Lower leg skin (tissue), 4 donors: ENCODE results near the gene SNAPC5. TPM values are rescaled to one million over a fixed set of nuclear protein-coding genes. Genes with fewer than 3 reads are reported as not detected.

Source experiments
- DNase-seq, 2 donors: peaks; one replicate each; pipeline ENCODE4 v3.0.0-alpha.2; 2019; ENCODE audit warnings: low spot score in 2 of 2
- H3K4me3 ChIP-seq: fragments of 200-600 bp; sonication (generic); 2 replicates; pipeline ENCODE4 v1.5.1; 2017; ENCODE audit warnings: mild to moderate bottlenecking, low read depth; ENCODE audit not compliant: poor library complexity, severe bottlenecking
- POLR2A ChIP-seq, 2 donors: fragments of 450-650 bp; IDR thresholded peaks; one replicate each; pipeline ENCODE4 v1.6.1; 2016 to 2017; ENCODE audit warnings: antibody characterized with exemption in 2 of 2, mild to moderate bottlenecking in 1 of 2, moderate library complexity in 1 of 2
- WGBS, 2 donors: methylation state at CpG; one replicate each; pipeline ENCODE4 v1.1.5; 2018; 5-methylcytosine and 5-hydroxymethylcytosine counted together
- intact Hi-C: fragments of 100-400 bp; cut with DNase I; formaldehyde crosslinking; loops from one replicate; pipeline ENCODE4 v1.15.0; 2023; ENCODE audit warnings: low total_unique reads
- total RNA-seq, 4 donors: library from RNA; depleted of rRNA; stranded (reverse); fragments of >200 nt; gene quantifications; one replicate each; pipeline ENCODE4 v1.1.0, GENCODE V29; 2016
- TF ChIP-seq, protein P1 (sequence below), 3 donors: fragments of 450-650 bp; IDR thresholded peaks; one replicate each; pipeline ENCODE4 v1.5.1; 2016; ENCODE audit warnings: antibody characterized with exemption in 3 of 3, mild to moderate bottlenecking in 3 of 3, moderate library complexity in 2 of 3

The SNAPC5 gene
- total RNA-seq, 4 donors from 2014 or later = 17.1 to 26.3 (median 23.6) TPM

DNA sequence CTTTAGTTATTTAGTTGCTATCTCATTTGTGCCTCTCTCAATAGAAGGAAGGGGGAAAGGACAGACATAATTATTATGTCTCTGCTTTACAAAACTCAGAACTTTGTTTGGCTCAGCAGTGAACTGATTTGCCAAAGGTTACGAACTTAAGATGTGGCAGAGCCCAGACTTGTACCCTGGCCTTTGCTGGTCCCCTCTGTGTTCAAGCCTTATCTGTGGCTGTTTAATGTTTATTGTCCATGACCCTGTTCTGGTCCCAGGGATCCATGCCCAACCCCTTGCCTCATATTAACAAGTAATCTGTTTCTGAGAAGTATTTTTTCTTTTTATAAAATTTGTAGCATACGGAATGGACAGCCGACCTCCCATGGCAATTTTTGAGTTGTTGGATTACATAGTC is 10.7 kb downstream of the SNAPC5 start:
- intact Hi-C loops = no loop called here
- no peak for DNase-seq
- no peak overlapping the region for H3K4me3 ChIP-seq
- TF ChIP-seq POLR2A (IDR thresholded peaks at IDR 0.05) = no peak
- 95 to 97% methylated on average over 3 of the region's 3 CpGs for WGBS, 2 donors

DNA sequence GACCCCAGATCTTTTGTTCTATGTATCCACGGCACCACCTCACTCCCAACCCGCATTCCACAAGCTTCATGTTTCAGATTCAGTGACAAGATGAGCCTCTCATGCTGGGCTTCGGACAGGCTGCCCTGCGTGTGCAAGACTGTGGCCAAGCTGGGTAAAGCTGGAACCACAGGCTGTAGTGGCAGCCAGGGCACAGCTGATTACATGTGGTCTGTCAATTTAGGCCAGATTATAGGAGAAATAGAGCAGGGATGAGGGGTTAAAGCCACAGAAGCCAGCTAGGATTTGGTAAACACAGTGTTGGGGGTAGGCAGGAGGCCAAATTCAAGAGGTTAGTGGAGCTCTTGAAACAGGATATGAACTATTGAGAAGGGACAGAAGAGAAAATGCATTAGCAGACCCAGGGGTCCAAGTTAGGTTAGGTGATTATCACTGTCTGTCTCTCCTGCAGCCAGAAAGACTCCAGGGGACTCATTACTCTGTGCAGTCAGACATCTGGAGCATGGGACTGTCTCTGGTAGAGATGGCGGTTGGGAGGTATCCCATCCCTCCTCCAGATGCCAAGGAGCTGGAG is 12.9 kb downstream of the SNAPC5 start:
- WGBS, 2 donors = 98 to 100% methylated on average over 5 of the region's 5 CpGs
- no peak for TF ChIP-seq POLR2A (IDR thresholded peaks at IDR 0.05)

DNA sequence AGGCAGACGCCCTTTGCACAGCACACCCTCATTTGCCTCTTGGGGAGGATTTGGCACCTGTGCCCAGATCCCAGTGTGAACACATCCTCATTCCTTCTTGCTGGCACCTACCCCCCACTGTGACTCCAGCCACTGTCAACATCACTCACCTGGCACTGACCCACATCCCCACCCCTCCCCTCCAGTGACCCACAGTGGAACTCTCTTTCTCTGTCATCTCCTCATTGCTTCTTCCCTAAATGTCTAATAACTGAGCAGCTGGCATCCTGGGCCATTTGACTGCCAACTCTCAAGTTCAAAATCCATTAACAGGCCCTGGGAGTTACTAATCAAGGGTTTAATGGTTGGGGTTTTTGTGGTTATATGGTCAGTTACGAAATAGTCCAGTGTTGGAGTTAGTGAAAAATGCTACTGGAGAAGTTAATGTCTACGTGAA is 14.4 kb downstream of the SNAPC5 start:
- WGBS, 2 donors = 74 to 76% methylated on average over 3 of the region's 3 CpGs
- DNase-seq = no peak
- intact Hi-C loops = no loop called here
- no peak overlapping the region for H3K4me3 ChIP-seq
- TF ChIP-seq, protein P1, sequence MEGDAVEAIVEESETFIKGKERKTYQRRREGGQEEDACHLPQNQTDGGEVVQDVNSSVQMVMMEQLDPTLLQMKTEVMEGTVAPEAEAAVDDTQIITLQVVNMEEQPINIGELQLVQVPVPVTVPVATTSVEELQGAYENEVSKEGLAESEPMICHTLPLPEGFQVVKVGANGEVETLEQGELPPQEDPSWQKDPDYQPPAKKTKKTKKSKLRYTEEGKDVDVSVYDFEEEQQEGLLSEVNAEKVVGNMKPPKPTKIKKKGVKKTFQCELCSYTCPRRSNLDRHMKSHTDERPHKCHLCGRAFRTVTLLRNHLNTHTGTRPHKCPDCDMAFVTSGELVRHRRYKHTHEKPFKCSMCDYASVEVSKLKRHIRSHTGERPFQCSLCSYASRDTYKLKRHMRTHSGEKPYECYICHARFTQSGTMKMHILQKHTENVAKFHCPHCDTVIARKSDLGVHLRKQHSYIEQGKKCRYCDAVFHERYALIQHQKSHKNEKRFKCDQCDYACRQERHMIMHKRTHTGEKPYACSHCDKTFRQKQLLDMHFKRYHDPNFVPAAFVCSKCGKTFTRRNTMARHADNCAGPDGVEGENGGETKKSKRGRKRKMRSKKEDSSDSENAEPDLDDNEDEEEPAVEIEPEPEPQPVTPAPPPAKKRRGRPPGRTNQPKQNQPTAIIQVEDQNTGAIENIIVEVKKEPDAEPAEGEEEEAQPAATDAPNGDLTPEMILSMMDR (IDR thresholded peaks at IDR 0.05) = no peak
- no peak for TF ChIP-seq POLR2A (IDR thresholded peaks at IDR 0.05)

More for the DNA sequence above, 12.9 kb downstream of the SNAPC5 start:
- peak in 1 of 2 donors; percentile 60 for DNase-seq
- intact Hi-C loops = no loop called here
- H3K4me3 ChIP-seq = no peak overlapping the region

DNA sequence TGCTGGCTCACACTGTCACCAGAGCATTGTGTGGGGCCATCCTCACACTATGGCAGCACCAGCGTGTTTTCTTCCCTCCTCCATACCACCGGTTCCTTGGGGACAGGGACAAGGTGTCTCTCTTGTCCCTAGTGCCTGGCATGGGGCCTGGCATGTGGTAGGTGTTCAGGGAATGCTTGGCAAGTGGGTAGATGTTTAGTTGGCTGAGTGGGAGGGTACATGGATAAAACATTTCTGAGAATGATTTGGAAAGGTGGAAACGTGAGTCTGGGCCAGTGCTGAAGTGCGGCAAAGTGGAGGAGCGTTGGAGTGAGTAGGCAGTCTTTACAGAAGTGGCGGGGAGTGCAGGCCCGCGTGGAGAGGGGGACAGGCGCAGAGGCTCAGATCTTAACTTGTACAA is 15.0 kb downstream of the SNAPC5 start:
- 90 to 93% methylated on average over 9 of the region's 9 CpGs for WGBS, 2 donors
- no peak overlapping the region for H3K4me3 ChIP-seq
- no peak for TF ChIP-seq POLR2A (IDR thresholded peaks at IDR 0.05)
- TF ChIP-seq, protein P1 (IDR thresholded peaks at IDR 0.05) = no peak
- DNase-seq = no peak
- intact Hi-C loops = no loop called here

DNA sequence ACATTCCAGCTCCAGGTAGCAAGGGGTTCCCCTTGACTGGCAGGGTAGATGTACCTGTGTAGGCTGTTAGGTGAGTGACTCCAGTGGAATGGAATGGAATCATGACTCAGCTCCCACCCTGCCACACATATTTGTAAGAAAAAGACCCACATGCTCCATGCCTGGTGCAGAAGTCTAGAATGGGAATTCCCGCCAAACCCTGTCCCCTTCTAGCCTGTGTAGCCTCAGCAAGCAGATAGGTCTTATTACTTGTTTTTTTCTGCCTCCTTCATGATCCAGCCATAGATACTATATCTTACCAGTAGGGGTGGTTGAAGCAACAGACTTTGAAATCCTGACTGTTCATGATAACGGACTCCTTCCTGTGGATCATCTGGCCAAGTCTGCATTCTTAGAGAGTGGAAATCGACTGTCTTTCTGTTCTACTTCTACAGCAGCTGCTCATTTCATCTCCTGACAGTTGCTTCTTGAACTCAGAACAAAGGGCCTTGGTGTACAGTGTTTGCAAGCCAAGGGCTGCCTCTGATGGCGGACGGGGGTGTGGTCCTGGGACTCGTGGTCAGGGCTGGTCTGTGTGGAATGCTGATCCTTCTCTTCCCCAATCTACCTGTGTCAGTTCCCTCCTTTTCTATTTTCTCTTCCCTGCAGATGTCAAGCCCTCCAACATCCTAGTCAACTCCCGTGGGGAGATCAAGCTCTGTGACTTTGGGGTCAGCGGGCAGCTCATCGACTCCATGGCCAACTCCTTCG is 16.3 kb downstream of the SNAPC5 start:
- intact Hi-C loops = no loop called here
- 90 to 94% methylated on average over 10 of the region's 10 CpGs for WGBS, 2 donors
- no peak for DNase-seq
- H3K4me3 ChIP-seq = no peak overlapping the region
- TF ChIP-seq, protein P1 (IDR thresholded peaks at IDR 0.05) = no peak
- no peak for TF ChIP-seq POLR2A (IDR thresholded peaks at IDR 0.05)

DNA sequence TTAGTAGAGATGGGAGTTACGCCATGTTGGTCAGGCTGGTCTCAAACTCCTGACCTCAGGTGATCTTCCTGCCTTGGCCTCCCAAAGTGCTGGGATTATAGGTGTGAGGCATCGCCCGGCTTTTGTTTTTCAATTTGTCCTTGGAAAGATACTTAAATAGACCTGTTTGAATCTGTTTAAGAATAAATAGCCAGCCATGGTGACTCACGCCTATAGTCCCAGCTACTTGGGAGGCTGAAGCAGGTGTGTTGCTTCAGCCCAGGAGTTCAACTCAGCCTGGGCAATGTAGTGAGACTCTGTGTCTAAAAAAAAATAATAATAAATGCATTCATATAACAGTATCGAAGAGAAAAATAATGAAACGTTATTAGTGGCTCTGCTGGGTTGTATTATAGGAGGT is 17.3 kb downstream of the SNAPC5 start:
- DNase-seq = peak in 1 of 2 donors; percentile 56
- intact Hi-C loops = no loop called here
- 87% methylated on average over 6 of the region's 6 CpGs for WGBS, 2 donors
- no peak for TF ChIP-seq POLR2A (IDR thresholded peaks at IDR 0.05)
- TF ChIP-seq, protein P1 (IDR thresholded peaks at IDR 0.05) = no peak
- no peak overlapping the region for H3K4me3 ChIP-seq
